HG03460 (cell line): ENCODE data around the gene LPP.

Experiments
- ATAC-seq: cut with Tn5 transposase; IDR thresholded peaks from one replicate; pipeline ENCODE4 v1.9.1; 2021; ENCODE audit not compliant: unreplicated experiment

The LPP gene

GRCh38 chr3:188455748-188456147 is 301.8 kb downstream of the LPP start:
- ATAC-seq, result no peak

GRCh38 chr3:188458756-188459155 is 304.8 kb downstream of the LPP start:
- no peak for ATAC-seq

- ATAC-seq, result no peak
Measured at GRCh38 chr3:188465311-188465710, 311.4 kb downstream of the LPP start.

- ATAC-seq, result no peak
Measured at GRCh38 chr3:188468196-188468595, 314.2 kb downstream of the LPP start.

GRCh38 chr3:188468662-188469061 is 314.7 kb downstream of the LPP start:
- ATAC-seq, result no peak

- no peak for ATAC-seq
Measured at GRCh38 chr3:188469228-188469885, 315.4 kb downstream of the LPP start.

GRCh38 chr3:188470508-188471130 is 316.7 kb downstream of the LPP start:
- no peak for ATAC-seq

GRCh38 chr3:188471723-188472122 is 317.8 kb downstream of the LPP start:
- ATAC-seq, result no peak

GRCh38 chr3:188472336-188472735 is 318.4 kb downstream of the LPP start:
- no peak for ATAC-seq

- ATAC-seq, result no peak
Measured at GRCh38 chr3:188473045-188473444, 319.1 kb downstream of the LPP start.

- no peak for ATAC-seq
Measured at GRCh38 chr3:188473591-188474288, 319.8 kb downstream of the LPP start.

GRCh38 chr3:188476935-188477334 is 323.0 kb downstream of the LPP start:
- ATAC-seq, result no peak

- no peak for ATAC-seq
Measured at GRCh38 chr3:188480011-188480410, 326.1 kb downstream of the LPP start.

- ATAC-seq, result no peak
Measured at GRCh38 chr3:188482929-188483328, 329.0 kb downstream of the LPP start.

GRCh38 chr3:188486126-188486525 is 332.2 kb downstream of the LPP start:
- no peak for ATAC-seq

- no peak for ATAC-seq
Measured at GRCh38 chr3:188486952-188487351, 333.0 kb downstream of the LPP start.

GRCh38 chr3:188487652-188488051 is 333.7 kb downstream of the LPP start:
- no peak for ATAC-seq

GRCh38 chr3:188488801-188489200 is 334.8 kb downstream of the LPP start:
- ATAC-seq, result no peak

GRCh38 chr3:188489639-188490405 is 335.9 kb downstream of the LPP start:
- ATAC-seq, result no peak

- ATAC-seq, result no peak
Measured at GRCh38 chr3:188490416-188490815, 336.5 kb downstream of the LPP start.

GRCh38 chr3:188491276-188491687 is 337.3 kb downstream of the LPP start:
- ATAC-seq, result no peak

- ATAC-seq, result no peak
Measured at GRCh38 chr3:188496390-188496789, 342.4 kb downstream of the LPP start.
